ENCODE measurements around the gene FADS2.

Gene FADS2

DNA sequence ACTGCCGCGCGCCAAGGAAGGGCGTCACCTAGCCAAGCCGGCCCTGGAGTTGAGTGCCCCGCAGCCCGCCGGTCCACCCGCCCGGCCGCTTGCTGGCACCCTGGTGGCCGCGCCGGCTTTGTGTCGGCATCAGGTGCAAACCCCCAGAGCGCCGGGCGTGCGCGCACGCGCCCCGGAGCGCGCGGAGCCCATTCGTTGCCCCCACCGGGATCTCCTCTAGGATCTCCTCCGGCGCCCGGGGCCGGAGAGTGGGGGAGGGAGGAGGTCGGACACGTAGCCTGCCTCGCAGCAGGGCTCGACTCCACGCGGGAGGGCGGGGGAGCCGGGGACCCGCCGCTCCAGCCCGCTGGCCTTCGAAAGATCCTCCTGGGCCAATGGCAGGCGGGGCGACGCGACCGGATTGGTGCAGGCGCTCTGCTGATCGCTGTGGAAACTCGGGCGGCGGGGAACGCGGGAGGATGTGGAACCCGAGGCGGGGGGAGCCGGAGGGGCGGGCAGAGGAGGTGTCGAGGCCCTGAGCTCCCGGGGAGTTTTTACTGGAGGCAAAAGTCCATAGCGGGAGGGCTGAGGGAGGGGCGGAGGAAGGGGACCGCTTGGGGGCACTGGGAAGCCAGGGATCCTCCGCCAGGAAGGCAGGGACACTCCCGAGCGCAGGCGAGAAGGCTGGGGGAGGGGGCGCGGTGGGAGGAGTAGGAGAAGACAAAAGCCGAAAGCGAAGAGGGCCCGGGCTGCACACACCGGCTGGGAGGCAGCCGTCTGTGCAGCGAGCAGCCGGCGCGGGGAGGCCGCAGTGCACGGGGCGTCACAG, at the start of gene FADS2:
Gene FADS2 (plus strand): TSS at position 730 of the 808 bp plus-strand sequence. CDS start 91 bp downstream, outside the sequence.
- in situ Hi-C loops (cut with MboI; ENCODE audit: low sequenced_read_pairs): no loop called here

- in situ Hi-C loops (cut with MboI; ENCODE audit: low sequenced_read_pairs): no loop called here
These were observed 49.7 kb upstream of the FADS2 start for GRCh38 chr11:61778357-61778886.

DNA sequence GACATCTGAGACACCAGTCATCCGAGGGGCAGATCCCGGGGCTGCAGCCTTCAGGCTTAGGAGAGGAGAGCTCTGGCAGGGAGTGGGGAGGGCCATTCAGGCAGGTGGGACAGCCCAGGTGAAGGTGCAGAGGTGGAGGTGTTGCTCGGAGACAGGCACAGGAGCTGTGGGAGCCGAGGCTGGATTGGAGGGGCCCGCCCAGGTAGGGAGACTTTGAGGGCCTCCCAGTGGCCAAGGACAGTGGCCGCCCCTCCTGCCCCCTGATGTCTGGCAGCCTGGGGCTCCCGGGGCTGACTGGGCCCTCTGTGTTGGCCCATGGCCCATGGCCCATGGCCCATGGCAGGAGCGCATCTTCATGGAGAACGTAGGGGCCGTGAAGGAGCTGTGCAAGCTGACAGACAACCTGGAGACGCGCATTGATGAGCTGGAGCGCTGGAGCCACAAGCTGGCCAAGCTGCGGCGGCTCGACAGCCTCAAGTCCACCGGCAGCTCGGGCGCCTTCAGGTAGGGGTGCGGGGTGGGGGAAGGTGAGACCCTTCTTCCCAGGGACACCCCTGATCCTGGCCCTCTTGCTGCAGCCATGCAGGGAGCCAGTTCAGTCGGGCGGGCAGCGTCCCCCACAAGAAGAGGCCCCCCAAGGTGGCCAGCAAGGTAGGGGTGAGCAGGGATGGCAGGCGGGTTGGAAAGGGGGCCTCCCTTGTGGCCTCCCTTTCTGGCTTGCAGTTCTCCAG, 49.0 kb upstream of the FADS2 start:
- in situ Hi-C loops (cut with MboI; ENCODE audit: low sequenced_read_pairs): no loop called here

DNA sequence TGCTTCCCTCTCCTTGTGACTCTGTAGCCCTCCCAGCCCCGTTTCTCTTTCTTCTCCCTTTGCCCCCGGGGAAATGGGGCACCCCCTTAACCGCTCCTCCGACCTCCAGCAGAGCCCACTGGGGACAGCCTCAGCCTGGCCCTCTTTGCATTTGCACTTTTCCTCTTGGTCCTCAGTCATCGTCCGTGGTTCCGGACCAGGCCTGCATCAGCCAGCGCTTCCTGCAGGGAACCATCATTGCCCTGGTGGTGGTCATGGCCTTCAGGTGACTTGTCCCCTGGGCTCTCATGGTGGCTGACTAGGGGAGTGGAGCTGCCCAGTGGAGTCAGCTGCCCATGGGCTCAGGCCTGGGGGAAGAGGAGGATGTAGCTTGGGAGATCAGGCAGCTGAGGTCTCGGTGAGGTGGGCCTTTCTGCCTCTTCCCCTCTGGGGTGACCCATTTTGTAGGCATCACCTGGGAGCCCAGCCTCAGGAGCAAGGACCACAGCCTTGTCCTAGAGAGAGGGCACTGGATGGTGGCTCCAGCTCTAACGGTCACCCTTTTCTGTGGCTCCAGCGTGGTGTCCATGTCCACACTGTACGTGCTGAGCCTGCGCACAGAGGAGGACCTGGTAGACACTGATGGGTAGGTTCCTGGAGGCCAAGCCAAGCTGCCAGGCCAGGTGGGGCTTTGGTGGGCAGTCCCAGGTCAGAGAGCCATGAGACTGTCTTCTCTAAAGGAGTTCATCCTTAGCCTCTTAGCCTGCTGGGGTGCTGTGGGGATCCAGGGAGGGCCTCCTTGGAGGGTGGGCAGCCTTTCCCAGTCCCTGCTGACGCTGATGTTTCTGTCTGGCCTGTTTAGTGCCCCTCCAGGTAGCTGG, 48.2 kb upstream of the FADS2 start:
- in situ Hi-C loops (cut with MboI; ENCODE audit: low sequenced_read_pairs): no loop called here

DNA sequence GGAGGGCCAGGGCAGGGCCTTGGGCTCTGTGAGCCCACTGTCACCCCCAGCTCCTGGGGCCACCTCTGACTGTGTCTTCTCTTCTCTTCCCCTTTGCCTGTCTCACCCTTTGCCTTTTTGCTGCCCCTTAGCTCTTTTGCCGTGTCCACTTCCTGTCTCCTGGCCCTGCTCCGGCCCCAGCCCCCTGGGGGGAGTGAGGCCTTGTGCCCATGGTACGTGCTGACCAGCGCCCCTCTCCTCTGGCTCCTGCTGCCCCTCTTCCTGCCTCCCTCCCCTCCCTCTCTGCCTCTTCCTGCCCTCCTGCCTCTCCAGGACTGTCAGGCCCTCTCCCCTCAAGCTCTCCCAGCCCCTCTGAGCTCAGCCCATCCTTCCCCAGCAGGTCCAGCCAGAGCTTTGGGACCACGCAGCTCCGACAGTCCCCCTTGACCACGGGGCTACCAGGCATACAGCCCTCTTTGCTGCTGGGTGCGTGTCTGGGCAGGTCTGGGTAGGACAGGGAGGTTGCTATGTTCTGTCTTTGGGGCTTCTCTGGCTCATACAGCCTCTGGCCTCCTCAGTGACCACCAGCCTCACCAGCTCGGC, 47.4 kb upstream of the FADS2 start:
- in situ Hi-C loops (cut with MboI; ENCODE audit: low sequenced_read_pairs): no loop called here

GRCh38 chr11:61781585-61781984, 46.5 kb upstream of the FADS2 start:
- in situ Hi-C loops (cut with MboI; ENCODE audit: low sequenced_read_pairs): no loop called here

DNA sequence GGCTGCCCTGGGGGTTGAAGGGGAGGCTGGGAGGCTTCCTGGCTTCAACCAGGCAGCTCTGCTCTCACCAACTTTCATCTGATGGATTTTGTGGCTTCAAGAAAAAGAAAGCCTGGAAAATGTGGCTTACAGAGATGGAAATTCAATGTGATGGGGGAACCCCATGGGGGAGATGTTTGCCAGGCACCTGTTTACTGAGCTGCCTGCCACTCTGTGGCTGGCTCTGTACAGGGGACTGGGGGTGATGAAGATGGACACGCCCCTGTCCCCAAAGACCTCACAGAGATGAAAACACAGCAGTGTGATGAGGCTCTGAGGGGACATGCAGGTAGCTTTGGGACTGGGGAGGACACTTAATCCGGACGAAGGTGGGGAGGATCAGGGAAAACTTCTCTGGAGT, 45.8 kb upstream of the FADS2 start:
- in situ Hi-C loops (cut with MboI; ENCODE audit: low sequenced_read_pairs): no loop called here

- in situ Hi-C loops (cut with MboI; ENCODE audit: low sequenced_read_pairs): no loop called here
These were observed 45.3 kb upstream of the FADS2 start for GRCh38 chr11:61782841-61783240.

- in situ Hi-C loops (cut with MboI; ENCODE audit: low sequenced_read_pairs): no loop called here
These were observed 44.2 kb upstream of the FADS2 start for GRCh38 chr11:61783717-61784505.

DNA sequence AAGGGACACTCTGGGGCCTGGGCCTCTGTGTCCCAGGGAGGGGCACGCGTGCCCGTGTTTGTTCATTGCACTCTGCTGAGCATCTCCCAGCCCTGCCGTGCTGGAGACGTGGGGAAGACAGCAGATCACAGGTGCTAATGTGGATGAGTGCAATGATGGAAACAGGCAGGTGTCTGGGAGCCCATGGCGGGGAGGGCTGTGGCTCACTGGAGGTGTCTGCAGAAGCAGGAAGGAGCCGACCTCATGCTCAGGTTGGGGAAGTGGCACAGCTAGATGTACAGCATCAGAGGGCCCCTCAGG, 43.6 kb upstream of the FADS2 start:
- in situ Hi-C loops (cut with MboI; ENCODE audit: low sequenced_read_pairs): no loop called here

DNA sequence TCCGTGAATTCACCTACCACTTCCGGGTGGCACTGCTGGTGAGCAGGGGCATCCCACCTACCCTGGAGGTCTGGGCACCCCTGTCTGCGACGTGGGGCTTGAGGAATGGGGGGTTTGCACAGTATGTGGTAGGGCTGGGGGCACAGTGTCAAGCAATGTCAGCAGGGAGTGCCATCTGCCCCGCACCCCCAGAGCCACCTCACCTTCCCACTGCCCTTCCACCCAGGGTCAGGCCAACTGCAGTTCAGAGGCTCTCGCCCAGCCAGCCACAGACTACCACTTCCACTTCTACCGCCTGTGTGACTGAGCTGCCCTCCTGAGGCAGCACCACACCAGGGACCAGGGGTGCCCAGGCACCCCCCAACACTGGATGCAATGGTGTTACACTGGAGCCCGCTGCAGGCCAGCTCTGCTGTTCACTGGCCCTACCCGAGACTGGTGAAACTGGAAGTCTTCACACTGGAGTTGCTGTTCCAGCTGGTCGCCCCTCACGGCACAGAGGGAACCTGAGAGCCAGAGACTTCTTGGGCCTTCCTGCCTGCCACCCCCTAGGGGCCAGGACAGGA, 42.2 kb upstream of the FADS2 start:
- in situ Hi-C loops (cut with MboI; ENCODE audit: low sequenced_read_pairs): no loop called here

- in situ Hi-C loops (cut with MboI; ENCODE audit: low sequenced_read_pairs): no loop called here
These were observed 40.1 kb upstream of the FADS2 start for GRCh38 chr11:61787928-61788491.

DNA sequence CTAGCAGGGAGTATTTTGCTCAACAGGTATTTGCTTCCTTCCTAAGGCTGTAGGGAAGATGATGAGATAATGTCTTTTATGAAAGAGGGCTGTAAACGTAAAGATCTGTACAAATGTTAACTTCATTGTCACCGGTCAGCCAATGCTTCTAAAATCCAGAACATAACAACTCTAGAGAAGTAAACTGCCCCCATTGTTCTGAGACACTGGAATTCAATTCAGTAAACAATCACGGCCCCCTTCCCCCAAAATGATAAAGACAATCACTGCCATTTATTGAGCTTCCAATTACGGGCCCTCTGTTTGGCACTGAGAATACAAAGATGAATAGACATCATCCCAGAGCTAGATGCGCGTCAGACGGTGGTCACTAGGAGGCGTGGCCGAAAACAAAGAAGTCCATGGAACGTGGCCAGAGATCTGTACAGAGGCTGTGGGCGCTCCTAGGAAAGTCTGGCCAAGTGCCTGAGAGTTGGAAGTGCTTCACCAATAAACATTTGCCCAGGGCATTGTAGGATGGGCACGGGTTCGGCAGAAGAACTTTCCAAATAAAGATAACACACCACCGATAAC, 36.3 kb upstream of the FADS2 start:
- in situ Hi-C loops (cut with MboI; ENCODE audit: low sequenced_read_pairs): no loop called here

DNA sequence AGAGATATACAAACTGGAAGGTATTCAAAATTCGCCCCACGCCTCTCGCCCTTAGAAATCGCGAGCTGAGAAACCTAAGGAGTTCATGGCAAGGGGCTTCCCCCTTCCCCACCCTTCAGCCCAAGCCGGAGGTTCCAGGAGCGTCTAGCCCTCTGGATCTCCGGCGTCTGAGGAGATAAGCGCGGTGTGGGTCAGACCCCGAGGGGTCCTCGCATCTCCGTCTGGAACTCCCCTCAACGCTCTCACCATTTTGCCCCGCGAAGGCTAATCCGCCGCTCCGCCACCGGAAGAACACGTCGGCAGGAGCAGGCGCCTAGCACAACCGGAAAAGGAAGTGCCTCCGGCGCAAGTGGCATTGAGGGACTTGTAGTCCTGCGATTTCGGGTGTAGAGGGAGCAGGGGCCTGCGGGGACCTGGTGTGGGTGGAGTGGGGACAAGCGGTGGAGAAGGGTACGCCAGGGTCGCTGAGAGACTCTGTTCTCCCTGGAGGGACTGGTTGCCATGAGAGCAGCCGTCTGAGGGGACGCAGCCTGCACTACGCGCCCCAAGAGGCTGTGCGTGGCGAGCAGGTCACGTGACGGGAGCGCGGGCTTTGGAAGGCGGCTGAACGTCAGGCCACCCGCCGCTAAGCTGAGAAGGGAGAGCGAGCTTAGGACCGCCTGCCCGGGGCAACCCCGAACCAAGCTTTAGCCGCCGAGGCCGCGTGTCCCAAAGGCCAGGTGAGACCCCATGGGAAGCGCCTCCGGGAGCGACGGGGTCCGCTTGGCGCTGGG, 35.6 kb upstream of the FADS2 start, which contains the start of the genes FEN1 and TMEM258:
Gene FEN1 (plus strand): TSS at position 602 of the 773 bp plus-strand sequence. CDS start 2,451 bp downstream, outside the sequence.
Gene TMEM258 (minus strand): TSS at position 290 of the 773 bp plus-strand sequence. CDS start 41 bp downstream, at position 249.
- in situ Hi-C loops (cut with MboI; ENCODE audit: low sequenced_read_pairs): no loop called here

DNA sequence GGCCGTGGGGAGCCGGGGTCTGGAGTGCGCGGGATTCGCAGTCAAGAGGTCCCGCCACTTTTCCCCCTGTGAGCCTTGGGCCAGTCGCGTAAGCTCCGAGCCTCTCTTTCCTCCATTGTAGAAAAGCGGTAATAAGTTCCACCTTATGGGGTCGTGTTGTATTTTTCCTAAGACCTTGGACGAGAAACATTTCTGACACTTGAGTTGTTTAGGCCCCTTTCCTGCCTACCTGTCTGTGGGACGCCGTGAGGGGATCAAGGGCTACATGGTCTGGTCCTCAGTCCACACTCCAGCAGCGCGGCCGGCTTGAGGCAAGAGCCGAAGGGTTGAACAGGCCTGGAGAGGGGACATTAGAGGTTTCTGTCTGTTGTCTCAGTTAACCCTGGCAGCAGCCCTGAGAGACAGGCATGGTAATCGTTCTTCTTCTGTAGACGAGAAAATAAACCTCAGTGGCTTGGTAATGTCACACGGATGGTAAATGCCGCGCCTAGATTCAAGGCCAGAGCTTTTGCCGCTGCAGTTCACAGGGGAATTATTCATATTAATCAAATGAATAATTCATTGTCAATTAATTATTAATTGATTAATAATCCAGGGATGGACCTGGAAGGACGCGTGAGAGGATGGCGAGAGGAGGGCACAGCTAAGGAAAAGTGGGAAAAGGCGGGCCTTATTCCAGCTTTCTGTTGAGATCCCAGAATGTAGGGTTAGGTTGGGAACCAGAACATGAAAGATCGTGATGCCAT, 34.8 kb upstream of the FADS2 start:
- in situ Hi-C loops (cut with MboI; ENCODE audit: low sequenced_read_pairs): no loop called here

DNA sequence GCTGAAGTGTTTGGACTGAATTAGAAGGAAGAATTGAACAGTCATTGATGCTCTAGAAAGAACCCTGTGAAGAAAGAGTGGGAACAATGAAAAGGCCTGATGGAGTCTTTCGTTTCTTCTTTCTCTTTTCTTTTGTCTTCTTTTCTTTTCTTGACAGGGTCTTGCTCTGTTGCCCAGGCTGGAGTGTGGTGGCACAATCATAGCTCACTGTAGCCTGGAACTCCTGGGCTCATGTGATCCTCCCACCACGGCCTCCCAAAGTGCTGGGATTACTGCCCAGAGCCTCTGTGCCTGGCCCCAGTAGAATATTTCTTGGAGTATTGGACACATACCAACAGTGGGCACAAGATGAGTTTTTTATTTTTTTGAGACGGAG, 34.3 kb upstream of the FADS2 start:
- in situ Hi-C loops (cut with MboI; ENCODE audit: low sequenced_read_pairs): no loop called here

DNA sequence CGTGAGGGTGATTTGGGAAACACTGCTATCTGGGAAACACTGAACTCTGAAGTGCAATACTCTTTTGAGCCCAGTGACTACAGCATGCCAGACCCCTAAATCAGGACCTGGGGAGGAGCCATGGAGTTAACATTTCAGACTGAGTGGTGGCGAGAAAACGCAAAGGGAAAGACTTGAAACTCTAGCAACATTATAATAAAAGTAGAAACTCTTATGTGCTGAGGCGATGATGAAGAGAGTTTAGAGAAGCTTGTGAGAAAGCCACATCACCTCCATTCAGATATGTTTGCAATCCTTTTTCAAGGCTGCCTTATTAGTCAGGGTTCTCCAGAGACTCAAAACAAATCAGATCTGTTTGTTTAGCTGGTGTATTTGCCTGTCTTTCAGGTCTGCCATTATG, 33.5 kb upstream of the FADS2 start:
- in situ Hi-C loops (cut with MboI; ENCODE audit: low sequenced_read_pairs): no loop called here
